Activated naive CD4-positive, alpha-beta T cell treated with anti-CD3 and anti-CD28 coated beads for 36 hours (primary cell): ENCODE results near the gene NRAP. TPM values are rescaled to one million over a fixed set of nuclear protein-coding genes. Genes with fewer than 3 reads are reported as not detected.
A peak's percentile ranks its signal among the peaks of the same experiment; 100 is the strongest.

Experiments used
- CTCF ChIA-PET: fragments of 350-600 bp; sonication (Branson Sonifier 250); formaldehyde crosslinking; loops from one replicate; lab custom pipeline; 2021; ENCODE audit warnings: antibody characterized with exemption; lab: Charles Lee
- DNase-seq: peaks from one replicate; pipeline ENCODE4 v3.0.0-alpha.2; 2020
- H3K27ac Mint-ChIP-seq: one replicate; pipeline ENCODE4 v1.8.0; 2021; ENCODE audit warnings: mild to moderate bottlenecking, mixed read lengths
- H3K27me3 Mint-ChIP-seq: one replicate; pipeline ENCODE4 v1.8.0; 2021; ENCODE audit warnings: low read depth, mixed read lengths
- H3K36me3 Mint-ChIP-seq: one replicate; pipeline ENCODE4 v1.8.0; 2021; ENCODE audit warnings: low read depth, mixed read lengths
- H3K4me1 Mint-ChIP-seq: one replicate; pipeline ENCODE4 v1.8.0; 2021; ENCODE audit warnings: low read depth, mixed read lengths
- H3K4me3 Mint-ChIP-seq: one replicate; pipeline ENCODE4 v1.8.0; 2021; ENCODE audit warnings: mild to moderate bottlenecking, moderate library complexity, mixed read lengths
- H3K9me3 Mint-ChIP-seq: one replicate; pipeline ENCODE4 v1.8.0; 2021; ENCODE audit warnings: mixed read lengths
- intact Hi-C: fragments of 100-400 bp; cut with micrococcal nuclease; formaldehyde crosslinking; loops from one replicate; pipeline ENCODE4 v1.15.1; 2023
- total RNA-seq, 2 experiments: library from RNA; stranded (reverse); gene quantifications; one replicate each; pipeline ENCODE4 v1.2.3, GENCODE V29; 2021

Gene NRAP, protein sequence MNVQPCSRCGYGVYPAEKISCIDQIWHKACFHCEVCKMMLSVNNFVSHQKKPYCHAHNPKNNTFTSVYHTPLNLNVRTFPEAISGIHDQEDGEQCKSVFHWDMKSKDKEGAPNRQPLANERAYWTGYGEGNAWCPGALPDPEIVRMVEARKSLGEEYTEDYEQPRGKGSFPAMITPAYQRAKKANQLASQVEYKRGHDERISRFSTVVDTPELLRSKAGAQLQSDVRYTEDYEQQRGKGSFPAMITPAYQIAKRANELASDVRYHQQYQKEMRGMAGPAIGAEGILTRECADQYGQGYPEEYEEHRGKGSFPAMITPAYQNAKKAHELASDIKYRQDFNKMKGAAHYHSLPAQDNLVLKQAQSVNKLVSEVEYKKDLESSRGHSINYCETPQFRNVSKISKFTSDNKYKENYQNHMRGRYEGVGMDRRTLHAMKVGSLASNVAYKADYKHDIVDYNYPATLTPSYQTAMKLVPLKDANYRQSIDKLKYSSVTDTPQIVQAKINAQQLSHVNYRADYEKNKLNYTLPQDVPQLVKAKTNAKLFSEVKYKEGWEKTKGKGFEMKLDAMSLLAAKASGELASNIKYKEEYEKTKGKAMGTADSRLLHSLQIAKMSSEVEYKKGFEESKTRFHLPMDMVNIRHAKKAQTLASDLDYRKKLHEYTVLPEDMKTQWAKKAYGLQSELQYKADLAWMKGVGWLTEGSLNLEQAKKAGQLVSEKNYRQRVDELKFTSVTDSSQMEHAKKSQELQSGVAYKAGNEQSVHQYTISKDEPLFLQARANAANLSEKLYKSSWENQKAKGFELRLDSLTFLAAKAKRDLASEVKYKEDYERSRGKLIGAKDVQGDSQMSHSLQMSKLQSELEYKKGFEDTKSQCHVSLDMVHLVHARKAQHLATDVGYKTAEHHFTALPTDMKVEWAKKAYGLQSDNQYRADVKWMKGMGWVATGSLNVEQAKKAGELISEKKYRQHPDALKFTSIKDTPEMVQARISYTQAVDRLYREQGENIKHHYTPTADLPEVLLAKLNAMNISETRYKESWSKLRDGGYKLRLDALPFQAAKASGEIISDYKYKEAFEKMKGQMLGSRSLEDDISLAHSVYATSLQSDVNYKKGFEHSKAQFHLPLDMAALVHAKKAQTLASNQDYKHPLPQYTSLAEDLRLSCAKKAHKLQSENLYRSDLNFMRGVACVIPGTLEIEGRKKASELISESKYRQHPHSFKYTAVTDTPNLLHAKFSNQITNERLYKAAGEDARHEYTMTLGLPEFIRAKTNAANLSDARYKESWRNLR (N-terminal part only)
- not detected for total RNA-seq

DNA sequence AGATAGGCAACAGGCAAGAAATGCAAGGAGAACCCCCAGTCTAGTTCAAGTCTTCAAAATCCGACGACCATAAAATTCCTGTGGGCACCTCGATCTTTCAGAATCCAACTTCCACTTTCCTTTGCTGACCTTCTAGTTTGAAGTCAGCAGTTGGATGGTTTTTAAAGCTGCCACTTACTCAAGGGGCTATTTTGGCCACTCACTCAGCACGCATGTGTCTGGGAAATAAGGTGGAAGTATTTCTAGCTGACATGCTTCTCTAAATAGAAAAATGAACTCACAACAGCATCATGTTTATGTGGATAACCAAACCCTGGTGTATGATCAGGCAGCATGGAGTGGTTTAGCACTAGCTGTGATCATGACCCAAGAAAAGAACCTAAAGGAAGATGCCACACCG, at the start of gene NRAP:
NRAP (minus strand) TSS at position 134 of the 400 bp plus-strand sequence. CDS start 159 bp downstream, outside the sequence.
- CTCF ChIA-PET = no interaction called here
- Mint-ChIP-seq H3K36me3 (no peaks in the 10 kb centered on the region), H3K4me1 (peaks cover 5% of the 10 kb centered on the region), H3K27ac (no peak within 1 kb of the TSS), H3K4me3 (no peak within 1 kb of the TSS), H3K9me3 (no peaks in the 10 kb centered on the region), H3K27me3 (peaks cover 7% of the 10 kb centered on the region)
- no peak for DNase-seq
- intact Hi-C loops = no loop called here

DNA sequence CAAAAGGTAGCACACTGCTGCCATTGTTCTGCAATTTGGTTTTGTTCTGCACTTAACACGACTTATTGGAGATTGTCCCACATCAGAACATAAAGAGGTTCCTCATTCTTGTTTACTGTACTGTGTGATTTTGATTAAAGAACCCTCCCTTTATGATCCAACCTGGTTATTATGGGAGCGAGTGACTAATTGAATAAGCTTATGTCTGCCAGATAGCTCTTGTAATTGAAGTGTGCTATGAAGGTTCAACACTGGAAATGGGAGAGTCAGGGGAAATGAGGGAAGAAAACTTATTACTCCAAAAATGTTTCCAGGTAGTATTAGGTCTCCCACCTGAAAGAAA, 49.8 kb upstream of the NRAP start:
- Mint-ChIP-seq H3K4me3 (no peak overlapping the region), H3K27me3 (no peaks in the 10 kb centered on the region), H3K36me3 (peaks cover 10% of the 10 kb centered on the region), H3K9me3 (no peaks in the 10 kb centered on the region), H3K4me1 (peaks cover 4% of the 10 kb centered on the region), H3K27ac (no peak overlapping the region)
- intact Hi-C loops = no loop called here
- CTCF ChIA-PET = interaction anchor here (0.7 kb wide), 1 partner anchor 11 kb away, joined by 3 read pairs; no protein-coding TSS in a partner anchor
- DNase-seq = no peak

DNA sequence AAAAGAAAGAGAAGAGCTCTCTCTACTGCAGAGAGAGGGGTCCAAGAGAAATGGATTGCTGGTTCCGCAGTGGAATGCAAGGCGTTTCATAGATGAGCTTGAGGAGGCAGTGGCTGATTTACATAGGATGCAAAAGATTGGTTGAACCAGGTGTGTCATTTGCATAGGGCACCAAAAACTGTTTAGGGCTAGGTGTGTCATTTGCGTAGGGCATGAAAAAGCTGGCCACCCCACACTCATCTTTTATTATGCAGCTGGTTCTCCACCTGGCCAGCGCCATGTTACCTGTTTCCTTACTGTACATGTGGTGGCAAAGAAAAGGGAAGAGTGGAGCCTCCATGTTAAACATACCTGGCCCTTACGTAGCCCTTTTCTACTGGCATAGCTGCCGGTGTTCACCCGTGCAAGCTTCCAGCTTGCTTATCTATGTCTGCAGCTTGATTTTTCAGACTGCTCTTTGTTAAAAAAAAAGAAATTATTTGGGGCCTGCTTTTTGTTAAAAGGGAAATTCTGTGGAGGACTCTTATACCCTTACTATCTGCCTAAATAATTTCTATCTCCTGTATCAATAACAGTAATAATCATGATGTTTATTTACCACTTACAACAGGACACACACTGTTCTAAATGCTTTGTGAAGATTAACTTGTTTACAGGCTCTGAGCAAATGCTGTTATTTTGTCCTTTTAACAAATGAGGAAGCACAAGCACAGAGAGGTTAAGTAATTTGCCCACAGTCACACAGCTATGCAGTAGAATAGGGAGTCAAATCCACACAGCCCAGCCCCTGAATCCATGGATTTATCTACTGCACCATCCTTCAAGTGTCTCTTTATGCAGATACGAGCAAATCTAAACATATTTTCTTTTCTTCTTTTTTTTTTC, 49.2 kb upstream of the NRAP start:
- Mint-ChIP-seq H3K27ac (no peak overlapping the region), H3K4me3 (no peak overlapping the region), H3K36me3 (peaks cover 10% of the 10 kb centered on the region), H3K9me3 (no peaks in the 10 kb centered on the region), H3K4me1 (peaks cover 7% of the 10 kb centered on the region), H3K27me3 (no peaks in the 10 kb centered on the region)
- no peak for DNase-seq
- intact Hi-C loops = no loop called here
- CTCF ChIA-PET = interaction anchor here (0.8 kb wide), 1 partner anchor 34 kb away, joined by 4 read pairs; the partner anchor contains the start of gene CASP7

DNA sequence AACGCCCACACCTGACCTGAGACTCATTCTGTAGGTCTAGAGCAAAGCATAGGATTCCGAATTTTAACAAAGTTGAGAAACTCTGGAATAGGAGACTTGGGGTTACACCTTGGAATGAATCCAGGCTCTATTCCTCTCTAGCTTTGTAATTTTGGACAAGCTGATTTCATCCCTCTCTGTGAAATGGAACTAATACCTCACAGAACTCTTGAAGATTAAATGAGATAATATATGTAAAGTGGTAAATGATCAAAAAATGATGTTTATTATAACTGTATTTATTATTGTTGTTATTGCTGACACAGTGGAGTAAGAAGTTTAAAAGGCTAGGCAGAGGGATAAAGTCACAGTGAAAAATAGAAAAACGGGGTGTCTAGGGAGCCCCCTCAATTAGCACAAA, 48.2 kb upstream of the NRAP start:
- no peaks in the 10 kb centered on the region for H3K9me3 Mint-ChIP-seq

DNA sequence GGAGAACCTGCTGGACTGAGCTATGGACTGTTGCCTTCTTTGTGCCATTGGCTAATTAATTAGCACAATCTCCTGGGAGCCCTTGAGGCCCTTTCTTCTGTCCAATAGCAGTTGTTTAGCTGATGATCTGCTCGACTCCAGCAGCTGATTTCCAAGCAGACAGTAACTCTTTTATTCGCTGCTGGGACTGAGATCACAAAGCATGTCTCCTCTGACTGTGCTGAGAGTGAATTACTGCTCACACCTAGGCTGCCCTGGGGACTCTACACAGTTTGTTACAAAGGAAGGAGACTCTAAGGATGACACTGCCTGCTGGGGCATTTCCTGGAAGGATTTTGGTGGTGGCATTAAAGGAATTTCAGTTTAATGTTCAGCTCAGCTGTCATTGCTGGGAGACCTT, 47.3 kb upstream of the NRAP start:
- intact Hi-C loops = no loop called here
- CTCF ChIA-PET = interaction anchor here (1.8 kb wide), 1 partner anchor 32 kb away, joined by 4 read pairs; no protein-coding TSS in a partner anchor
- H3K27ac Mint-ChIP-seq = no peak overlapping the region
- H3K4me1 Mint-ChIP-seq = peaks cover 18% of the 10 kb centered on the region
- DNase-seq = no peak
- no peaks in the 10 kb centered on the region for H3K9me3 Mint-ChIP-seq
- H3K4me3 Mint-ChIP-seq = no peak overlapping the region
- H3K27me3 Mint-ChIP-seq = no peaks in the 10 kb centered on the region
- H3K36me3 Mint-ChIP-seq = peaks cover 4% of the 10 kb centered on the region

More for the DNA sequence above, 48.2 kb upstream of the NRAP start:
- Mint-ChIP-seq H3K27ac (no peak overlapping the region), H3K27me3 (no peaks in the 10 kb centered on the region), H3K4me3 (no peak overlapping the region), H3K4me1 (peaks cover 11% of the 10 kb centered on the region), H3K36me3 (peaks cover 10% of the 10 kb centered on the region)
- CTCF ChIA-PET = no interaction called here
- DNase-seq = no peak
- intact Hi-C loops = no loop called here

DNA sequence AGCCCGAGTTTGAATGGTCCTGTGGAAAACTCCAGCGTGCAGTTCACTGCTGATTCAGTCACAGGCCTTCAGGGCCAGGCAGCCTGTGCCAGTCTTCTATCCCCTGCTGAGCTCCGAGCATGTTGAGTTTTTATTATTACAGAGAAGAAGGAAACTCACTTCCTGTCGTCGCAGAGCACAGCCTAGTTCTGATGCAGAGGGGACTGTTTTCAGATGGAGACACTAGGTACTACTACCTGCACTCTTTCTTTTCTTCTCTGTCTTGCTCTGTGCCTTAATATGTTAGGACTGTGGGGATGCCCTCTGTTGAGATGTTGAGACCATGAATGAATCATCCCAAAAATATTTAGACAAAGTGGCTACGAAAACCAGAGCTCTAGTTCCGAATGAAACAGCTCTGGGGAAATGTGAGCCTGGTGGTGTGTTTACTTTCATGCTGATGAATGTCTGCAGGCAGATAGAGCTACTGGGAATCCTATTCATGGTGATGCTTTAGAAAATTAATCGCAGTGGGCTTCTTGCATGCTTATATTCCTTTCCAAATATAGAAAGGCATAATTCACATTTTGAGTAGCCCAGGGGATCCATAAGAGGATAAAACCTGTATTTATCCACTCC, 45.5 kb upstream of the NRAP start:
- intact Hi-C loops = no loop called here
- H3K27ac Mint-ChIP-seq = no peak overlapping the region
- no peak for DNase-seq

DNA sequence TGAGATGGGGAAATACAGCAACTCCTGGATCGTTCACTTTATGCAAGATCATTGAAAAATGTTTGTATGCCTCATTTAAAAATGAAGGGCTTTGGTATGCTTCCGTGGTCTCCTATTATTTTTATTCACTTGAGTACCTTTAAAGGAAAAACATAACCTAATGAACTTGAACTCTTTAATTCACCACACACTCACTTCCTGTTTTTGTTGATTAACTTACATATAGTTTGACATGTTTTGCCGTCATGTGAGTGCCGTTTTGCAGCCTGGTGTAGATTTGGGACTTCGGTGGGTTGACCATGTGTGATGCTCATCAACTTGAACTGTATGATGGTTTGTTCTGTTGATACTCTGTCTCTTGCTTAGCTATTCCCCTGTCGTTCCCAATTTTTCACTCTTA, 44.8 kb upstream of the NRAP start:
- intact Hi-C loops = no loop called here
- no peak overlapping the region for H3K4me3 Mint-ChIP-seq
- no peak for DNase-seq
- no peaks in the 10 kb centered on the region for H3K27me3 Mint-ChIP-seq
- H3K27ac Mint-ChIP-seq = no peak overlapping the region
- no peaks in the 10 kb centered on the region for H3K36me3 Mint-ChIP-seq
- no peaks in the 10 kb centered on the region for H3K9me3 Mint-ChIP-seq
- CTCF ChIA-PET = no interaction called here
- H3K4me1 Mint-ChIP-seq = peaks cover 18% of the 10 kb centered on the region

More for the DNA sequence above, 45.5 kb upstream of the NRAP start:
- peaks cover 18% of the 10 kb centered on the region for H3K4me1 Mint-ChIP-seq
- H3K27me3 Mint-ChIP-seq = no peaks in the 10 kb centered on the region
- peaks cover 1% of the 10 kb centered on the region for H3K36me3 Mint-ChIP-seq
- CTCF ChIA-PET = interaction anchor here (1.8 kb wide), 1 partner anchor 30 kb away, joined by 4 read pairs; no protein-coding TSS in a partner anchor
- no peaks in the 10 kb centered on the region for H3K9me3 Mint-ChIP-seq
- no peak overlapping the region for H3K4me3 Mint-ChIP-seq

DNA sequence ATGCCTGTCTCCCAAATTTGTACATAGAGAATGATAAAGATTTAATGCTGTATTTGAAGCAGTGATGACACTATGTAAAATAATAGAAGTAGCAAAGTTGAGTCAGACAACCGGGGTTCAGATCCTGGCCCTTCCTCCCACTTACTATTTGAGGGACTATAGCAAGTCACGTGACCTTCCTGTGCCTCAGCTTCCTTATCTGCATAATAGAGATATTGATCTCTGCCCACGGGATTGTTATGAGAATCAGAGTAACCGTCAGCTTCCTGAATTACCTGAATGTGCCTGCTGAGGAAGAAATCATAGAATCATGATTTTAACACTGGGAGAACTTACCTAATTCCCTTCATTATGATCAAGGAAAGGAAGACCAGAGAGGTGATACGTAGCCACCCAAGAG, 42.8 kb upstream of the NRAP start:
- Mint-ChIP-seq H3K4me3 (no peak overlapping the region), H3K27ac (no peak overlapping the region), H3K4me1 (peaks cover 18% of the 10 kb centered on the region), H3K9me3 (no peaks in the 10 kb centered on the region), H3K36me3 (peaks cover under 1% of the 10 kb centered on the region), H3K27me3 (no peaks in the 10 kb centered on the region)
- CTCF ChIA-PET = interaction anchor here (1.3 kb wide), 2 partner anchors 25 to 397 kb away, joined by 3 read pairs; no protein-coding TSS in a partner anchor
- DNase-seq = no peak
- intact Hi-C loops = no loop called here

DNA sequence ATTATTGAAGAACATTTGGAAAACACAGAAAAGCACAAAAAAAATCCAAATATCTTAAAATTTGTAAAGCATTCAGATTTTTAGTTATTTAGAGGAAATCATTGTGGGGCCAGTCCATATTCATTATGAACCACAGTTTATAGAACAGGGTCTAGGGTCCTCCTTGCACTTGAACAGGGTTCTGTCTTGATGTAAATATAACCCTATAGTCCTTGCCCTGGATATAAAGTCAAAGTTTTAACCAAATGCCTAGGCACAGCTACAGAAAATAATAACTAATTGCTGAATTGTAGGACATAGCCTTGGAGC, 41.5 kb upstream of the NRAP start:
- CTCF ChIA-PET = interaction anchor here (0.8 to 1.6 kb wide), 5 partner anchors 15 to 402 kb away, joined by 3 to 5 read pairs (median 3); no protein-coding TSS in a partner anchor
- intact Hi-C loops = loop anchor here (1.0 to 2.0 kb wide), 4 partner anchors 76 to 534 kb away; partner anchors contain the start of gene VWA2
- Mint-ChIP-seq H3K4me3 (no peak overlapping the region), H3K27me3 (no peaks in the 10 kb centered on the region), H3K36me3 (peaks cover 10% of the 10 kb centered on the region), H3K27ac (no peak overlapping the region), H3K4me1 (peaks cover 18% of the 10 kb centered on the region), H3K9me3 (no peaks in the 10 kb centered on the region)
- no peak for DNase-seq

DNA sequence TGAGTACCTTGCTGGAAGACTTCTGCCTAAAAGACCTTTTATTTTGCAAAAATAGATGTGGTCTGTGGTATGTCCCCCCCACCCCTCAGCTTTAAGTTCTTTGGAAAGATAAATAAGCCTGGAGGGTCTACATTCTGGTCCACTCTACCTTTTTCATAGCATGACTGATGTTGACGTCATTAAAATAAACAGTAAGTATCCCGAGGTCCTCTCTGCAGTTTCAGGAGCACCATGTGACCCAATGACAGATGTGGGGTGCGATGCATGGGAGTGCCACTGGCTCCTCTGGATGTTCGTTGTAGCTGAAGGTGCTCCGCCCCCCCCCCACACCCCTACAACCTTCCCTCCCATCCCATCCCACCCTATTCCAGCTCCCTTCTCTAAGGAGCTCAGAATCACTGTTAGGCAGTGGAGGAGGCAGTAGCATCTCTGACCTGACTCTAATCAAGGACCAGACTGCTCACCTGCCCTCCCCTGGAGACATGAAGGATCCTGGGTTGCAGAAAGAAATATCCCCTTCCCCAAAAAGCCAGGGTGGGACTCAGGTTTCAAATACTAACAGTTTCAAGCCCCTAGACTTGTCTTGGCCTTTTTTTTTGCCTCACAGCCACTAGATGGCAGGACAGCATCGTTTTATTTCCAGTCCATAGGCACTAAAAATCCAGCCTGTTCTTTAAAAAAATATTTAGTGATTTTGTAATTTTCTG, 40.9 kb upstream of the NRAP start:
- DNase-seq = peak; percentile 41
- Mint-ChIP-seq H3K4me3 (no peak overlapping the region), H3K27ac (no peak overlapping the region), H3K27me3 (no peaks in the 10 kb centered on the region), H3K36me3 (peaks cover 11% of the 10 kb centered on the region), H3K4me1 (peaks cover 18% of the 10 kb centered on the region), H3K9me3 (no peaks in the 10 kb centered on the region)
- CTCF ChIA-PET = interaction anchor here (0.8 to 1.6 kb wide), 4 partner anchors 14 to 402 kb away, joined by 3 to 5 read pairs (median 3); no protein-coding TSS in a partner anchor
- intact Hi-C loops = loop anchor here (1.0 to 2.0 kb wide), 4 partner anchors 76 to 535 kb away; partner anchors contain the start of gene VWA2
